Coronary artery (tissue), 2 donors: ENCODE results near the gene HOXB5.

Experiments
- DNase-seq: peaks from one replicate; pipeline ENCODE4 v3.0.0-alpha.2; 2017; ENCODE audit warnings: low spot score
- H3K27ac ChIP-seq, 2 donors: fragments of 200-600 bp; sonication (generic); one replicate each; pipeline ENCODE4 v1.5.1; 2016 to 2019
- H3K4me3 ChIP-seq: fragments of 200-600 bp; sonication (generic); 2 replicates; pipeline ENCODE4 v1.5.1; 2016; ENCODE audit warnings: mild to moderate bottlenecking, moderate library complexity
- TF ChIP-seq, protein P1 (sequence below): fragments of 200-600 bp; sonication (generic); IDR thresholded peaks from one replicate; pipeline ENCODE4 v1.5.1; 2019; ENCODE audit warnings: antibody characterized with exemption

The HOXB5 gene

DNA sequence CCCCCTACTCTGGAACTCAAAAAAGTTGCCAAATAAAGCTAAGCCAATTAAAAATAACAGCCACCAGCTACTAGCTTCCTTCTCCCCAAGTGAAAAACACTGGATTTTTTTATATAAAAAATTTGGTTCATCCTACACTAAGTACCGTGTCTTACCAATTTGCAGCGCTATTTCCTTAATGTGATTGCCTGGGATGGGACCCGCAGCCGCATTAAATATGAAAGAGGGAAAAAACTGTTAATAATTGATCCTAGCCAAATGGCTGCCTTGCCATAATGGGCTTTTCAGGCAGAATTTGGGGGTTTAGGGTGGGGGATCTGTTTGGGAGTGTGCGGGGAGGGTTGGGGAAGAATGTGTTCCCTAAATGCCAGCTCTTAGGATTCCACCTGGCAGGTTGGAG, 30.5 kb upstream of the HOXB5 start:
- H3K27ac ChIP-seq: no peak overlapping the region

DNA sequence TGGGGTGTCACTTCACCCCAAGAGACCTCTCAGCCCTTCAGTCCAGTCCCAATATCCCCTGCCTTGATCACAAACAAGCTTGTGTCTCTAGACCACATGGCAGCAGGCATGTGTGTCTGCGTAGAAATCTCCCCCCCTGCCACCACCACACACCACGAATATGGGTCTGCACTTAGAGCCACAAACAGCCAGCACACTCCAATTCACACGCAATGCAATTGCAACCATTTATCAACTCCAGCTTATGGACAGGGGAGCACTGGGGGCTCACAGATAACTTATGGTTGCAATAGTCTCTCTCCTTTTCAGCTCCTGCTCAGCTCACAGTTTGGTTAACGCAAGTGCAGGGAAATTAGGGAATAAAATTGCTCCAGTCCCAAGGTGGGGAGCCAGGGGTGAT, 30.0 kb upstream of the HOXB5 start:
- no peak for DNase-seq
- no peak overlapping the region for H3K27ac ChIP-seq
- TF ChIP-seq, protein P1, sequence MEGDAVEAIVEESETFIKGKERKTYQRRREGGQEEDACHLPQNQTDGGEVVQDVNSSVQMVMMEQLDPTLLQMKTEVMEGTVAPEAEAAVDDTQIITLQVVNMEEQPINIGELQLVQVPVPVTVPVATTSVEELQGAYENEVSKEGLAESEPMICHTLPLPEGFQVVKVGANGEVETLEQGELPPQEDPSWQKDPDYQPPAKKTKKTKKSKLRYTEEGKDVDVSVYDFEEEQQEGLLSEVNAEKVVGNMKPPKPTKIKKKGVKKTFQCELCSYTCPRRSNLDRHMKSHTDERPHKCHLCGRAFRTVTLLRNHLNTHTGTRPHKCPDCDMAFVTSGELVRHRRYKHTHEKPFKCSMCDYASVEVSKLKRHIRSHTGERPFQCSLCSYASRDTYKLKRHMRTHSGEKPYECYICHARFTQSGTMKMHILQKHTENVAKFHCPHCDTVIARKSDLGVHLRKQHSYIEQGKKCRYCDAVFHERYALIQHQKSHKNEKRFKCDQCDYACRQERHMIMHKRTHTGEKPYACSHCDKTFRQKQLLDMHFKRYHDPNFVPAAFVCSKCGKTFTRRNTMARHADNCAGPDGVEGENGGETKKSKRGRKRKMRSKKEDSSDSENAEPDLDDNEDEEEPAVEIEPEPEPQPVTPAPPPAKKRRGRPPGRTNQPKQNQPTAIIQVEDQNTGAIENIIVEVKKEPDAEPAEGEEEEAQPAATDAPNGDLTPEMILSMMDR: no peak
- no peak overlapping the region for H3K4me3 ChIP-seq

More for the DNA sequence above, 30.5 kb upstream of the HOXB5 start:
- no peak for DNase-seq
- TF ChIP-seq, protein P1: no peak
- no peak overlapping the region for H3K4me3 ChIP-seq

DNA sequence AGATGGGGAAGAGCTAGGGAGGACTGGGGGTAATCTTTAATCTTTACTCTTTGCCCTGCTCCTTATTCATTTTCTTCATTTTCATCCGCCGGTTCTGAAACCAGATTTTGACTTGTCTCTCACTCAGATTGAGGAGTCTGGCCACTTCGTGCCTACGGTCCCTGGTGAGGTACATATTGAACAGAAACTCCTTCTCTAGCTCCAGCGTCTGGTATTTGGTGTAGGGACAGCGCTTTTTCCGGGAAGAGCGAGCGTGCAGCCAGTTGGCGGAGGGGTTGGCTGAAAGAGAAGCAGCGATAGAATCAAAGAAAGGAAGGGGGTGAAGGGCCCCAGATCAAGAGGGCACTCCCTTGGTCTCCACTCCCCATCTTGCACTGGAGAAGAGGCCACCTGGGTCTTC, 29.3 kb upstream of the HOXB5 start:
- DNase-seq: no peak
- Histone ChIP-seq H3K27ac (no peak overlapping the region), H3K4me3 (no peak overlapping the region)
- TF ChIP-seq, protein P1: no peak

DNA sequence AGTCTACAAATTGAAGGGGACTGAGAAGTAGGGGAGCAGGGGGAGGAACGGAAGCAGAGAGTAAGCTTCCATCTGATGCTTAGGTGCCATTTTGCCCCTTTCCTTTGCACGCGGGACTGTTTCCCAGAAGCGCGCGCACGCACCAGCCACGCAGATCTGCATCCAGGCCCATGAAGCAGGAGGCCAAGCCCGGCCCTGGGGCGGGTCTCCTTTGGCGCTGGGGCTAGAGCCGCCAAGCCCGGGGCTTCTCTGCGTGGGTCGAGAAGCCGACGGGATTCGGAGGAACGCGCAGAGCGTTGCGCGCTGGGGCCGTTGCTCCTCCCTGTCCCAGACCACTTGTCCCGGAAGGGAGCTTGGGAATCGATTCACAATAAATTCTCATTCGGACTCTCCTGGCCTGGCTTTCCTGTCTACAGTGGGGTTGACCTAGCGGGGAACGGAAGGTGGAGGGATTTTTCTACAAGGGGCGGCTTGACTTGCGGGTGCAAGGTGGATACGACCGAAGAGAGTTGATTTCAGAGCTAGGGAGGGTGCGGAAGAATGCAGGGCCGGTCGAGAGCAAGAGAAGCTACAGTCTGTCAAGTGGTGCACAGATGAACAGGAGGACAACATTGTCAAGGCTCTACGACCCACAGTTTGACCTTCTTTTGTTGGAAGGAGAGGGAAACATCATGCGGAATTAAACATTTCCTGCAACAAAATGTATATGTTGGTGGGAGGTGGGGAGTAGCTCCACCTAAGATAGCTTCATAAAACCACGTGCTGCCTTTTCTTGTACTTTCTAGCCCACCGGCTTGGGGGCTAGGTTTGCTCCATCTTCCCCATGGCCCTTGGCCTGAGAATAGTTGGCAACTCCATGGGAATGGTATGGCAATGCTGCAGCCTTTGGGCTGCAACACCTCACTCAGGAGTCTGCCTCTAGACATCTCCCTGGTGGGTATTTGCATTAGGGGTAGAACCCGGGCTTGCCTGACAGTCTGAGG, 28.1 kb upstream of the HOXB5 start:
- Histone ChIP-seq H3K27ac (no peak overlapping the region), H3K4me3 (no peak overlapping the region)
- no peak for DNase-seq
- TF ChIP-seq, protein P1: no peak

DNA sequence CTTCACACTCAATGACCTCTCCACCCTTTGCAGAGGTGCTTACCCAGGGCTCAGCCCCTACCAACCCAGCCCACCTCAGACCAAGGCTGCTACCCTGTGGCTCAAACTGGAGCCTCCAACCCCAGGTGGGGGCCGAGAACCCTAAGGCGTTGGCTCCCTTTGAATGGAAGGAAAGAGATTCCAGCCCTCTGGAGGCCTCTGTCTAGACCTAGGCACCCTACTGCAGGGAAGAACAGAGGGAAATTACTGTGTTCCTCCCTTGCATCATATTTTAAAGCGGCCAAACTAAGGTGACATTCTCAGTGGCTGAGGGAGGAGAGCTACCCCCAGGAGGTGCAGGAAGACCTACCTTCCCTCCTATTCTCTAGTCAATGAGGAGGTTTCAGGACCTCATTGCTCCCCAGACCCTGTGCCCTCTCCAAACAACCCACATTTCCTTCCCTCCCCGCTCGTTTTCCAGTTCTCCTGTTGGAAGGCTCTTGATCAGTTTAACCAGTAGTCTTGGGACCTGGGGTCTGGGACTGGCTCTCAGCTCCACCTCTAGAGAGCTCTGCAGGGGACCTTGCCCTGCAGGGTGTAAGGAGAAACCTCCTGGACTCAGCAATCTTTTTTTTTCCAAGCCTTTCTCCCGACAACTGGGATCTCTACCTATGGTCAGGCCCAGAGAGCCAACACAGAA, 27.0 kb upstream of the HOXB5 start:
- DNase-seq: no peak
- no peak overlapping the region for H3K4me3 ChIP-seq
- TF ChIP-seq, protein P1: no peak
- H3K27ac ChIP-seq: no peak overlapping the region

DNA sequence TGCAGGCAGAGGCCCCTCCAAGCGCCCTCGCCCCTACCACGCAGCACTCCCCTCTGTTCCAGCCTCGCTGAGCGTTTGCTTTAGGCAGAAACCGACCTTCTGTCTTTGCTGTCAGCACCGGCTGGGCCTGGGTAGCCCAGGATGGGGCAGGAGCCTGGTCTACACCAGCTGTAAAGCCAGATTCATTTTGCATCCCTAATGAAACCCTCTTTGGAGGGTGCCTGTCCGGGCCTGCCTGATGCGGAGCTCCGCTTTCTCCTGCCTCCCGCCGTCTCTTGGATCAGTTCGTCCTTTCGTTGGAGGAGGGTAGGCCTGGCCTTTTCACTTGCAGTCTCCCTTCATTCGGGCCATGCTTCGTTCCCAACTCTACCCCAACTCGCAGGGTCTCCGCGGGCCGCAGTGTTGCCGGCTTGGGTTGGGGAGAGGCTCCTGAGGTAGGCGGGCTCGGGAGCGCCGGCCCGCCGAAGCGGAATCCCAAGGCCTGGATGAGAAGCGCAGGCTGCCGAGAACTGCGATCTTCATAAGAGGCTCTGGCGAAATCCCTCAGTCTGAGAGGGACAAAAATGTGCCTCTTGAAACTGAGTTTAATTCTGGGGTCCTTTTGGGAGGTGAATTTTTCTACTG, 26.4 kb upstream of the HOXB5 start:
- Histone ChIP-seq H3K4me3 (no peak overlapping the region), H3K27ac (no peak overlapping the region)
- TF ChIP-seq, protein P1: no peak
- DNase-seq: no peak
